ENCODE measurements around the gene RAB40B.

The RAB40B gene

DNA sequence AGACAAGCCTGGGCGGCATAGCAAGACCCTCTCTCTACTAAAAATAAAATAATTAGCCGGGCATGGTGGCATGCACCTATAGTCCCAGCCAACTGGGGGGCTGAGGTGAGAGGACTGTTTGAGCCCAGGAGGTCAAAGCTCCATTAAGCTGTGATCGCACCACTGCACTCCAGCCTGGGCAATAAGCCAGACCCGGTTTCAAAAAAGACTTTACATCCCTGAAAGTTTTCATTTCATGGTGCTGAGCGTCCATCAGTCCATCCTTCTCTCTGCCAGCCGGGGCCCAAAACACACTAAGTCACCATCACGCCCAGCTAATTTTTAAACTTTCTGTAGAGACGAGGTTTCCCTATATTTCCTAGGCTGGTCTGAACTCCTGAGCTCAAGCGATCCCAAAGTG, 10.6 kb downstream of the RAB40B start:
- Histone ChIP-seq H3K27ac (ENCODE audit: low read length) (no peak overlapping the region), H3F3A (ENCODE audit: insufficient read depth, low read length) (no peaks in the 10 kb centered on the region), H3K4me3 (ENCODE audit: low read length) (no peak overlapping the region), H3K36me3 (replicated peaks; ENCODE audit: insufficient read depth, low read length) (no peaks in the 10 kb centered on the region), H3K9me3 (replicated peaks; ENCODE audit: insufficient read depth, low read length) (no peaks in the 10 kb centered on the region), H3K4me2 (ENCODE audit: low read depth, low read length) (no peak overlapping the region), H3K4me1 (ENCODE audit: low read length) (no peaks in the 10 kb centered on the region), H2AFZ (ENCODE audit: low read length) (no peak overlapping the region), H4K20me1 (ENCODE audit: insufficient read depth, low read length) (no peaks in the 10 kb centered on the region), H3K27me3 (replicated peaks; ENCODE audit: insufficient read depth, low read length) (no peaks in the 10 kb centered on the region), H3K9ac (ENCODE audit: low read length) (no peak overlapping the region), H3K9me2 (replicated peaks; ENCODE audit: insufficient read depth, low read length) (no peaks in the 10 kb centered on the region), H3K79me2 (ENCODE audit: low read length) (no peaks in the 10 kb centered on the region)
- DNase-seq = no peak
- TF ChIP-seq EZH2phosphoT487 (IDR thresholded peaks at IDR 0.05; ENCODE audit: low read length) (no peak), EZH2 (optimal IDR thresholded peaks at IDR 0.05; ENCODE audit: low read depth, low read length) (no peak)
- TF ChIP-seq, protein P1, sequence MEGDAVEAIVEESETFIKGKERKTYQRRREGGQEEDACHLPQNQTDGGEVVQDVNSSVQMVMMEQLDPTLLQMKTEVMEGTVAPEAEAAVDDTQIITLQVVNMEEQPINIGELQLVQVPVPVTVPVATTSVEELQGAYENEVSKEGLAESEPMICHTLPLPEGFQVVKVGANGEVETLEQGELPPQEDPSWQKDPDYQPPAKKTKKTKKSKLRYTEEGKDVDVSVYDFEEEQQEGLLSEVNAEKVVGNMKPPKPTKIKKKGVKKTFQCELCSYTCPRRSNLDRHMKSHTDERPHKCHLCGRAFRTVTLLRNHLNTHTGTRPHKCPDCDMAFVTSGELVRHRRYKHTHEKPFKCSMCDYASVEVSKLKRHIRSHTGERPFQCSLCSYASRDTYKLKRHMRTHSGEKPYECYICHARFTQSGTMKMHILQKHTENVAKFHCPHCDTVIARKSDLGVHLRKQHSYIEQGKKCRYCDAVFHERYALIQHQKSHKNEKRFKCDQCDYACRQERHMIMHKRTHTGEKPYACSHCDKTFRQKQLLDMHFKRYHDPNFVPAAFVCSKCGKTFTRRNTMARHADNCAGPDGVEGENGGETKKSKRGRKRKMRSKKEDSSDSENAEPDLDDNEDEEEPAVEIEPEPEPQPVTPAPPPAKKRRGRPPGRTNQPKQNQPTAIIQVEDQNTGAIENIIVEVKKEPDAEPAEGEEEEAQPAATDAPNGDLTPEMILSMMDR (IDR thresholded peaks at IDR 0.05; ENCODE audit: low read length) = no peak

DNA sequence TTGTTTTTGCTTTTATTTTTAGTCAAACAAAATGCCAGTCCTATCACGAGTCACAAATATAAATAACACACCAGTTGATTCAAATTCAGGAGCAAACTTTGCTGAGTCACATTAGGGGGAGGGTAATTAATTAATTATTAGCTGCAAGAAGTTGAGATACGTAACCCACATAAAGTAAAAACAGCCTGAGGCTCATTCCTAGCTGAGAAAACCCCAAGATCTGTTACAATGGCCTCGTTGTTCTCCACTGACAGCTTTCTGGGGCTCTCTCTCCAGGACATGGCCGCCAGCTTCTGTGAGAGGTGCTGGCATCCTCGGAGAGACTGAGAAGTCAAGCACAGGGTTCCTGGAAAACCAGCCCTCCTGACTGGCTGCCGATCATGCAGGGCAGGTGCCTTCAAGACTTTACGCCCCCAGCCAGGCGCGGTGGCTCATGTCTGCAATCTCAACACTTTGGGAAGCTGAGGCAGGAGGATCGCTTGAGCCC, 11.1 kb downstream of the RAB40B start:
- Histone ChIP-seq H3K9me2 (replicated peaks; ENCODE audit: insufficient read depth, low read length) (no peaks in the 10 kb centered on the region), H3K4me2 (ENCODE audit: low read depth, low read length) (no peak overlapping the region), H2AFZ (ENCODE audit: low read length) (no peak overlapping the region), H3K79me2 (ENCODE audit: low read length) (no peaks in the 10 kb centered on the region), H3K4me1 (ENCODE audit: low read length) (no peaks in the 10 kb centered on the region), H3K4me3 (ENCODE audit: low read length) (no peak overlapping the region), H4K20me1 (ENCODE audit: insufficient read depth, low read length) (no peaks in the 10 kb centered on the region), H3K9me3 (replicated peaks; ENCODE audit: insufficient read depth, low read length) (no peaks in the 10 kb centered on the region), H3K9ac (ENCODE audit: low read length) (no peak overlapping the region), H3F3A (ENCODE audit: insufficient read depth, low read length) (no peaks in the 10 kb centered on the region), H3K36me3 (replicated peaks; ENCODE audit: insufficient read depth, low read length) (no peaks in the 10 kb centered on the region), H3K27ac (ENCODE audit: low read length) (no peak overlapping the region), H3K27me3 (replicated peaks; ENCODE audit: insufficient read depth, low read length) (no peaks in the 10 kb centered on the region)
- DNase-seq = no peak
- TF ChIP-seq EZH2 (optimal IDR thresholded peaks at IDR 0.05; ENCODE audit: low read depth, low read length) = no peak

DNA sequence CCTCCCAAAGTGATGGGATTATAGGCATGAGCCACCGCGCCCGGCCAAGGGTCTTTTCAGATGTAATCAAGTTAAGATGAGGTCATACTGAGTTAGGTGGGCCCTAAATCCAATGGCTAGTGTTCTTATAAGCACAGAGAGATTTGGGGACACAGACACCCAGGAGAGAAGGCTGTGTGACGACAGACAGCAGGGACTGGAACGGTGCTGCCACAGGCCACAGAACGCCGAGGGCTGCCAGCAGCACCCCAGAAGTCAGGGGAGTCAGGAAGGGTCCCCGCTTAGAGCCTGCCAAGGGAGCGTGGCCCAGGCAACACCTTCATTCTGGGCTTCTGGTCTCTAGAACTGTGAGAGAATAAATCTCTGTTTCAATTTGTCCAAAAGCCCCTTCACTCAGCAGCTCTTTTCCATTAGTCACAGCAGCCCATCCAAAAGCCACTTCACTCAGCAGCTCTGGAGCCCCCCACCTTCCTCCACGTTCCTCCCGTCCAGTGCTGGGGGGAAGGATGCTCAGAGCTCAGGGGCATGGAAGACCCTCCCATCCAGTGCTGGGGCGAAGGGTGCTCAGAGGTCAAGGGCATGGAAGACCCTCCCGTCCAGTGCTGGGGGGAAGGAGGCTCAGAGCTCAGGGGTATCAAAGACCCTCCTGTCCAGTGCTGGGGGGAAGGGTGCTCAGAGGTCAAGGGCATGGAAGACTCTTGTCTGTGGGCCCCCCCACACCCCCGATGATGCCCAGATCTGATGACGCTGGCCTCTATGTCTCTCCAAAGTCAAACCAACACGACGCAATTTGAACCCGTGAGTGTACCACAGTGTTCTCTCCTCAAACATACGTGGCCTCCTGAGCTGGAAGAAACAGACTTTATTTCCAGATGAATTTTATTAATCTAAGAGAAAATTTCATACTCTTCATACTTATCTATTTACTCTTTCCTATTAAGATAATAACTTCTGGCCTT, 11.9 kb downstream of the RAB40B start:
- no peak overlapping the region for H3K9ac ChIP-seq (ENCODE audit: low read length)
- H2AFZ ChIP-seq (ENCODE audit: low read length) = no peak overlapping the region
- no peak overlapping the region for H3K4me2 ChIP-seq (ENCODE audit: low read depth, low read length)
- H3K9me3 ChIP-seq (replicated peaks; ENCODE audit: insufficient read depth, low read length) = no peaks in the 10 kb centered on the region
- no peaks in the 10 kb centered on the region for H3K27me3 ChIP-seq (replicated peaks; ENCODE audit: insufficient read depth, low read length)
- H3F3A ChIP-seq (ENCODE audit: insufficient read depth, low read length) = no peaks in the 10 kb centered on the region
- no peak for TF ChIP-seq EZH2 (optimal IDR thresholded peaks at IDR 0.05; ENCODE audit: low read depth, low read length)
- TF ChIP-seq, protein P1 (IDR thresholded peaks at IDR 0.05; ENCODE audit: low read length) = no peak
- TF ChIP-seq EZH2phosphoT487 (IDR thresholded peaks at IDR 0.05; ENCODE audit: low read length) = no peak
- no peaks in the 10 kb centered on the region for H4K20me1 ChIP-seq (ENCODE audit: insufficient read depth, low read length)
- no peak overlapping the region for H3K27ac ChIP-seq (ENCODE audit: low read length)
- DNase-seq = no peak
- no peaks in the 10 kb centered on the region for H3K9me2 ChIP-seq (replicated peaks; ENCODE audit: insufficient read depth, low read length)
- H3K4me1 ChIP-seq (ENCODE audit: low read length) = no peaks in the 10 kb centered on the region
- no peaks in the 10 kb centered on the region for H3K79me2 ChIP-seq (ENCODE audit: low read length)
- no peak overlapping the region for H3K4me3 ChIP-seq (ENCODE audit: low read length)
- H3K36me3 ChIP-seq (replicated peaks; ENCODE audit: insufficient read depth, low read length) = no peaks in the 10 kb centered on the region

DNA sequence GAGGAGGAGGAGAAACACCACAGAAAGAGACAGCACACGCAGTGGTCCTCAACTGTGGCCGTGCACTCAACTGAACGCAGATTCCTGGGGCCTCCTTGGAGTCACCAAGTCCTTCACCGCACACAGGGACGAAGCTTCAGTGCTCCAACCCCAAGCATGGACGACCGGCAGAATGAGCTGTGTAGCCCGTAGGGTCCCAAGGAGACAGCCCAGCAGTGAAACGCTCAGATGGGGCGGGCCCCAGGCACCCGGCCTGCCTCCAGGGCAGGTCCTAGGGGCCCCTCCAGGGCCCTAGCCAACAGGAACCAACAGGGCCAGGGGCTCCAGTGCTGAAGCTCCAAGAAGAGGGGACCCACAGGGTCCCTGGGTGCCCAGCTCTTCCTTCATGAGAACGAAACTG, 13.2 kb downstream of the RAB40B start:
- Histone ChIP-seq H3K9ac (ENCODE audit: low read length) (no peak overlapping the region), H3K4me2 (ENCODE audit: low read depth, low read length) (no peak overlapping the region), H3K27me3 (replicated peaks; ENCODE audit: insufficient read depth, low read length) (no peaks in the 10 kb centered on the region), H3K9me3 (replicated peaks; ENCODE audit: insufficient read depth, low read length) (no peaks in the 10 kb centered on the region), H4K20me1 (ENCODE audit: insufficient read depth, low read length) (no peaks in the 10 kb centered on the region), H2AFZ (ENCODE audit: low read length) (no peak overlapping the region), H3K4me1 (ENCODE audit: low read length) (no peaks in the 10 kb centered on the region), H3K36me3 (replicated peaks; ENCODE audit: insufficient read depth, low read length) (no peaks in the 10 kb centered on the region), H3K4me3 (ENCODE audit: low read length) (no peak overlapping the region), H3K9me2 (replicated peaks; ENCODE audit: insufficient read depth, low read length) (no peaks in the 10 kb centered on the region), H3F3A (ENCODE audit: insufficient read depth, low read length) (no peaks in the 10 kb centered on the region), H3K79me2 (ENCODE audit: low read length) (no peaks in the 10 kb centered on the region), H3K27ac (ENCODE audit: low read length) (no peak overlapping the region)
- no peak for DNase-seq
- TF ChIP-seq EZH2phosphoT487 (IDR thresholded peaks at IDR 0.05; ENCODE audit: low read length) = no peak
- TF ChIP-seq EZH2 (optimal IDR thresholded peaks at IDR 0.05; ENCODE audit: low read depth, low read length) = no peak
- TF ChIP-seq, protein P1 (IDR thresholded peaks at IDR 0.05; ENCODE audit: low read length) = no peak
